KOPT-K1 (cell line): ENCODE data around the gene TMEM131.
"Not testable (repeated sequence)": the region's sequence is repeated elsewhere in the genome, so short reads cannot be mapped to it uniquely, and the experiment has no call there.

ENCODE experiments used
- H3K27ac ChIP-seq: fragments of 200-600 bp; sonication (generic); 2 replicates; pipeline ENCODE4 v1.5.1; 2016; ENCODE audit warnings: antibody characterized with exemption, mild to moderate bottlenecking, low read depth, low read length; ENCODE audit not compliant: poor library complexity, severe bottlenecking
- H3K36me3 ChIP-seq: fragments of 200-600 bp; sonication (generic); 2 replicates; pipeline ENCODE4 v1.5.1; 2017; ENCODE audit warnings: antibody characterized with exemption, mild to moderate bottlenecking, low read length, moderate library complexity; ENCODE audit not compliant: insufficient read depth
- H3K9me3 ChIP-seq: fragments of 200-600 bp; sonication (generic); 2 replicates; pipeline ENCODE4 v1.5.1; 2017; ENCODE audit warnings: antibody characterized with exemption, low read length, mild to moderate bottlenecking; ENCODE audit not compliant: insufficient read depth, poor library complexity, severe bottlenecking

The TMEM131 gene

DNA sequence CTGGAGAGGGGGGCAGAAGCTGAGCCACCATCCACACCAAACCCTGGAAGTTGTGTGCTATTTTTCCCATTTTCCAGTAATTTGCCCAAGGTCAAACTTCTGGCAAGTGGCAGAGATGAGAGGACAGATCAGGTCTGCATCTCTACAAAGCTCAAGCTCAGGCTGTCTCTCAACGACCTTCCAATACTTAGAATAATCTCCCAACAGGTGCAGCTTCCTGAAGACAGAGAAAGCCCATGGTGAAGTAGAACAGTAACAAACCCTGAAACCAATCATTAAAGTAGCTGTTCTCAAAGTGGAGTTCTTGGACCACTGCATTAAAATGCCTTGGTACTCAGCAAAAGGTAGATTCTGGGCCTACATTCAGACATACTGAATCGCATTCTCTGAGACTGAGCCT lies 37.6 kb downstream of the TMEM131 start:
- H3K36me3 ChIP-seq, result no peaks in the 10 kb centered on the region
- H3K9me3 ChIP-seq, result no peaks in the 10 kb centered on the region
- peak overlapping the region; percentile 35 for H3K27ac ChIP-seq

DNA sequence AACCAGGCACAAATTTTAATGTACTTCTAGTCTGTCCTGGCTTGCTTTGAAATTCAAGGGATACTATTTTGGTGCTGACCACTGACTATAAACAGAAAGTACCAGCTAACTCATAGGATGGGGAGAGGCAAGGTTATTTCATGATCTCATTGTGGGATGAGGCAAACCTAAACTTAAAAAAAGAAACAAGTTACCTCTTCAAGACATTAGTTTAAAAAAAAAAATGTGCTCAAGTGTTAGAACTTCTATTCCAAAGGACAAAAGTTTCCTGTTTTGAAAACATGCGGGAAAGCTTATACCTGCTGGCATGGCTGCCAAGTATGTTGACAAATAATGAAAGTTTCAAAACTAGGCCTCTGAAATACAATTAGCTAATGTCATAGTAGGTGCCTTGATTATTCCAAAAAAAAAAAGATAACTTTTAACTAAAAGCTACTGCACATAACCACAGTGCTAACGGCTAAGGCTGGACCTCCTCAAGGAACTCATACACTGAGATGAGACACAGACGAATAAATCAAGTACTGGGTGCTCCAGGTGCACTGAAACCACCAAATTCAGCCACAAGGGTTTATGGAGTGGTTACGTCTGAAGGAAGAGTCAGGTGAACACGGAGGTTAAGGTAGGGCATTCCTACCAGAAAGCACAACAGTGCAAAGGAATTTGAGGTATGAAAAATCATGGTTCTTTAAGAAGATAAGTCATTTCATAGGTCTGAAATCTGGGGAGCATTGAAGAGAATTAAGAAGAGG lies 38.1 kb downstream of the TMEM131 start:
- Histone ChIP-seq H3K9me3 (no peaks in the 10 kb centered on the region), H3K36me3 (no peaks in the 10 kb centered on the region), H3K27ac (peak overlapping the region; percentile 35)

DNA sequence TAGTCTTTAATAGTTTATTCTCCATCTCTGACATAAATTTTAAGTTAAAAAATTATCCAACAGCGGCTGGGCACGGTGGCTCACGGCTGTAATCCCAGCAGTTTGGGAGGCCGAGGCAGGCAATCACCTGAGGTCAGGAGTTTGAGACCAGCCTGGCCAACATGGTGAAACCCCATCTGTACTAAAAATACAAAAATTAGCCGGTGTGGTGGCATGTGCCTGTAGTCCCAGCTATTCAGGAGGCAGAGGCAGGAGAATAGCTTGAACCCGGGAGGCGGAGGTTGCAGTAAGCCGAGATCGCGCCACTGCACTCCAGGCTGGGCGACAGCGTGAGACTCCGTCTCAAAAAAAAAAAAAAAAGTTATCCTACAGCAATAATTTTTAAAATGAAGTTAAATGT lies 39.0 kb downstream of the TMEM131 start:
- not testable (repeated sequence) for H3K27ac ChIP-seq, H3K9me3 ChIP-seq, H3K36me3 ChIP-seq

DNA sequence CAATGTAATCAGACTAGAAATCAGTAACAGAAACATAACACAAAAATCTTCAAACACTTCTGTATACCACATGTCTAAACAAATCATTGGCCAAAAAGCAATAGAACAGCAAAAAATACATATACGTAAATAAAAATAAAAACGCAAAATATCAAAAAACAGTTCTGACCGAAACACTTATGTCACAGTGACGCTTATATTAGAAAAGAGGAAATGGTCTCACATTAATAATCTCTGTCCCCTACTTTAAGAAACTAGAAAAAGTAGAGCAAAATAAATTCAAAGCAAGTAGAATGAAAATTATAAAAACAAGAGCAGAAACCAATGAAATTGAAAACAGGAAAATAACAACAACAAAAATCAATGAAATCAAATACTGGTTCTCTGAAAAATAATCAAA lies 41.9 kb downstream of the TMEM131 start:
- H3K36me3 ChIP-seq, result no peaks in the 10 kb centered on the region
- H3K27ac ChIP-seq, result no peak overlapping the region
- no peaks in the 10 kb centered on the region for H3K9me3 ChIP-seq

DNA sequence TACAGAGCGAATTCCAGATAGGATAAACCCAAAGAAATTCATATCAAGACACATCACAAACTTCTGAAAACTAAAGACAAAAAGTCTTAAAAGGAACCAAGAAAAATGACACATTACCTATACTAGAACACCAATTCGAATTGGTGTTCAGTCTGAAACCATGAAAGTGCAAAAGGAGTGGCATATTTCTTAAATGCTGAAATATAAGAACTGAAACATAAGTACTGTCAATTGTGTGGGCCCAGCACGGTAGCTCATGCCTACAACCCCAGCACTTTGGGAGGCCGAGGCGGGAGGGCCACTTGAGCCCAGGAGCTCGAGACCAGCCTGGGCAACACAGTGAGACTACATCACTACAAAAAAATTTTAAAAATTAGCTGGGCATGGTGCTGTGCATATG lies 43.4 kb downstream of the TMEM131 start:
- no peaks in the 10 kb centered on the region for H3K36me3 ChIP-seq
- H3K9me3 ChIP-seq, result no peaks in the 10 kb centered on the region
- no peak overlapping the region for H3K27ac ChIP-seq

DNA sequence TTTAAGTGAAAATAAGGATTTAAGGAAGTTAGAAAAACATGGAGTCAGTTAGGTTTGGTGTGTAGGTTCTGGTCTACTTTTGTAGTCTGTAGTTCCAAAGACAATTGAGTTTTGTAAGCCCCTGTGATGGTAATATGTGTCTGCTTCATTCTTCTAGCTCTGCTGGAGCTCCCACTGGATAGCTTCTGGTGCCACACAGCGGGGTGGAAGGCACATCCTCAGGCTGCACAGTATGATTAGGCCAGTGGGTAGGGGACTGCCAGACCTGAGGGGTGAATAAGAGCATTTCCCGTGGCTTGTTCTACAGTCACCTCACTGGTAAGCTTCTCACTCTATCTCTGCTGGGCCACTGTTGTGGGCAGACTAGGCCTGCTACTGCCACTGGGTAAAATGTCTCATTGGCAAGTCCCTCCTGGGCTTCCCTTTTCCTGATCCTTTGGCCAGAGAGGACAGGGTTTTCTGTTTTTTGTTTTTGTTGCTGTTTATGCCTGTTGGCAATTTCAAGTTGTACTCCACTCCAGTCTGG lies 44.5 kb downstream of the TMEM131 start:
- H3K27ac ChIP-seq, result no peak overlapping the region
- H3K9me3 ChIP-seq, result no peaks in the 10 kb centered on the region
- no peaks in the 10 kb centered on the region for H3K36me3 ChIP-seq

DNA sequence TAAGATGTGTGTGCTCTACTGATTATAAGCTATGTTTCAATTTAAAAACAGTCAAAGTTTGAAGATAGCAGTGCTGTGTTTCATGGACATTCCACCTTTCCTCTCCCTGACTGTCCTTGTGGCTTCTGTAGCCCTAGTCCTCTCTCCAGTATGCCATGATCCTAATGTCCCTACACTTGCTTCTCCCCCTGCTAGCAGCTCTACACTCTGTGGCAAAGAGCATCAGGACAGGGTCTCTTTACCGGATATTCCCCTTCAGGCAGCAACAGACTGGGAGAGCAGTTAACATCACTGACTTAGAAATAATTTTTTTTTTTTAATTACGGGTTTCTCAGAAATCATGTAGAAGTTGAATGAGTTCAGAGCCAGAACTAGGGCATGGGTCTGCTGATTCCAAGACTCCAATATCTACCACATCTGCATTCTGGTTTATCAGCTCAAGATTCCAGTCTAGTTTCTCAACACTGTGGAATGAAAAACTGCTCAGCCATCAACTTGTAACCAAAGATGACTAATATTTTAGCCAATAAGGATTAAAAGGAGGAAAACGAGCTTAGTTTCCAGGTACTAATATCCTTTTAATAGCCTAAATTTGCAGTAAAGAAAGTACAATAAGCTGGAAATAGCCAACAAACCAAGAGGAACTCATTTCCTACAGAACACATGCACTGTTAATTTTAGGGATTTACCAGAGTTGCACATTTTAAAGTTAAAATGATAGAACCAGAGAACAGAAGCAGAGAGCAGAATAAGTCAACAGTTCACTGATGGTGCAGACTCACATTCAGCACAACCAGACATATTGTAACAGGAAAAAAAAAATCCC lies 45.2 kb downstream of the TMEM131 start:
- Histone ChIP-seq H3K9me3 (no peaks in the 10 kb centered on the region), H3K36me3 (no peaks in the 10 kb centered on the region), H3K27ac (no peak overlapping the region)

DNA sequence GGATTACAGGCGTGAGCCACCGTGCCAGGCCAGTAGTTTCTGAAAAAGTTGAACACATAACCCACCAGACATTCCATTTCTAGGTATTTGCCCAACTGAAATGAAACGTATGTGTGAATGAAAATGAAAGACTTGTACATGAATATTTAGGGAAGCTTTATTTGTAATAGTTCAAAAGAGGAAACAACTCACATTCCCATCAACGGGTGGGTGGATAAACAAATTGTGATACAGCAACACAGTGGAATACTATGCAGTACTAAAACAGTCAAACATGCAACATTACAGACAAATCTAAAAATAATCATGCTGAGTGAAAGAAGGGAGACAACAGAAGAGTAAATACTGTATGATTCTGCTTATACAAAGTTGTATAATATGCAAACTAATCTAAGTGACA lies 46.8 kb downstream of the TMEM131 start:
- Histone ChIP-seq H3K27ac (no peak overlapping the region), H3K36me3 (no peaks in the 10 kb centered on the region), H3K9me3 (no peaks in the 10 kb centered on the region)

DNA sequence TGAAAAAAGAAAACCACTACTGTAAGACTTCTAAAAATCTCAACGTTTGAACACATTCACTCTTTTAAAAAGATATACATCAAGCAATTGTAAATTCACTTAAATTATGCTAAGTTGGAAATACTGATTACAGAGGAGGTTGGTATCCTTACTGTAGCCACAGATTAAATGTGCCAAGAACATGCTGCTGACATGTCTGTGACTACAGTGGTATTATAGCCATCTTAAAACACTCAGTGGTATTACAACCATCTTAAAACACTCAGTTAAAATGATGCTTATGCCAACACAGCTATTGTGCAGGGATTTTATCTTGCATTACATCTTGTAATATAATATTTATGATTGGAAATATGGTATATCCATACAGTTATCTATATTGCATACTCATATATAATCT lies 50.0 kb downstream of the TMEM131 start:
- Histone ChIP-seq H3K9me3 (peaks cover 5% of the 10 kb centered on the region), H3K27ac (no peak overlapping the region), H3K36me3 (no peaks in the 10 kb centered on the region)

DNA sequence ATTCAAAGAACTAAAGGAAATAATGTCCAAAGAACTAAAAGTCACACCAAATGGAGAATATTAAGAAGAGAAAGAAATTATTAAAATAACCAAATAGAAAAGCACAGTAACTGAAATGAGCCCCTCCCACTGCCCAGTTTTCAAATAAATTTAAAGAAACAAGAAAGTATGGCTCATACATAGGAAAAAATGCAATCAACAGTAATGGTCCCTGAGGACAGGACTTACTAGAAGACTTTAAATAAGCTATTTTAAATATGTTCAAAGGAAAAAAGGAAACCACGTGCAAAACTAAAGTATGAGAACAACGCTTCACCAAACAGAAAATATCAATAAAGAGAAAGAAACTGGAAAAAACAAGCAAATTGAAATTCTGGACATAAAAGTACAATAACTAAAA lies 58.9 kb downstream of the TMEM131 start:
- Histone ChIP-seq H3K27ac (no peak overlapping the region), H3K9me3 (peaks cover 5% of the 10 kb centered on the region)

DNA sequence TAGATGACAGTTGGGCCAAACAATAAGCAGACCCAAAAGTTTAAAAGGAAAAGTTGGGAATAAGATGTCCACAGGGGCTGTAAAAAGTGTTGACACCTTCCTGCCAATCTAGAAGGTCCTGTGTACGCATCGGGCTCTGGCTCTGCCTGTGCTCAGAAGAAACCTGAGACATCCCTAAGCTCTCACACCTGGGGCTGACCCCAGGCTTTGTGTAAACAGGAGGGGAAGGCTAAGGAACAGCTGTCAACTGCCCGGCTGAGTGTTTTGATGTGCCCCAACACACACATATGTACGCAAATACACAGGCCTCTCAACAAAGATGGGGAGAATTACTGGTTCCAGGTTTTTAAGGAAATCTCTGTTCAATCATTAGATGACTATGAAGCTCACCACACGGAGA lies 59.5 kb downstream of the TMEM131 start:
- H3K9me3 ChIP-seq, result peaks cover under 1% of the 10 kb centered on the region
- H3K36me3 ChIP-seq, result no peaks in the 10 kb centered on the region
- peak overlapping the region; percentile 26 for H3K27ac ChIP-seq

More for the DNA sequence above, 58.9 kb downstream of the TMEM131 start:
- H3K36me3 ChIP-seq, result no peaks in the 10 kb centered on the region

DNA sequence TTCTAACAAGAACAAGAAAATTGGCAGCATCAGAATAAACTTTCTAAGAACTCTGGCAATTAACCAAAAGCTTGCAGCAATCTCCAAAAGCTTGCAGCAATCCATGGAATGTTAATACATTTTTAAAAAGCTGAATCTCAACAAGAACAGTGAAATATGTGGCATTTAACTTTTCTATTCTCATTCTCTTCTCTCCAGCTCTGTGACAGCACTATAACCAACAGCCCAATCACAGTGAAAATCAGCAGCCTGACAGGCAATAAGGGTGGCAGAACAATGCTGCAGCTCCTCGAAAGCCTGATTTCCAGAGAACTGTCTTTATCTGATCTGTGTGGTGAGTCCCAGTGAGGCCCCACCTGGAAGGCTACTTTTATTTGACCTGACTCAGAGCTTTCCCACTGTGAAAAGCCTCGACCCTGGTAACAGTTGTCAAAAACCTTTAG lies 60.0 kb downstream of the TMEM131 start:
- H3K27ac ChIP-seq, result peak overlapping the region; percentile 26
- H3K9me3 ChIP-seq, result no peaks in the 10 kb centered on the region
- no peaks in the 10 kb centered on the region for H3K36me3 ChIP-seq

DNA sequence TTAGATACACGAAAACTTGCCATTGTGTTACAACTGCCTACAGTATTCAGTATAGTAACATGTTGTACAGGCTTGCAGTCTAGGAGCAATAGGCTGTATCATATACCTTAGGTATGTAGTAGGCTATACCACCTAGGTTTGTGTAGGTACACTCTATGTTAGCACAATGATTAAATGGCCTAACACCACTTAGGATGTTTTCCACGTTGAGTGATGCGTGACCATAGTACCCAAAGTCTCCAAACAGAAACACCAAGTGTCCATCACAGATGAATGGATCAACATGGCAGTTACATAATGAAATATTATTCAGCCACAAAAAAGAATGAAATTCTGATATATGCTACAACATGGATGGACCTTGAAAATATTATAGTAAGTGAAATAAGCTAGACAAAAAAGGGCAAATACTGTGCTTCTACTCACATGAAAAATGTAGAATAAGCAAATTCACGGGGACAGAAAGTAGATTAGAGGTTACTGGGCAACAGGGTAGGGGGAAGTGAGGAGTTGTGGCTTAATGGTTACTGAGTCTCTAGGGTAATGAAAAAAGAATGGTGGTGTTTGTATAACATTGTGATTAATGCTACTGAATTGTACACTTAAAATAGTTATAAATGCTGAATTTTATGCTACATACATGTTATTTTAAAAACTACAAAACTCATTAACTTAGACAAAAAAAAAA lies 62.6 kb downstream of the TMEM131 start:
- Histone ChIP-seq H3K9me3 (no peaks in the 10 kb centered on the region), H3K36me3 (no peaks in the 10 kb centered on the region), H3K27ac (no peak overlapping the region)

DNA sequence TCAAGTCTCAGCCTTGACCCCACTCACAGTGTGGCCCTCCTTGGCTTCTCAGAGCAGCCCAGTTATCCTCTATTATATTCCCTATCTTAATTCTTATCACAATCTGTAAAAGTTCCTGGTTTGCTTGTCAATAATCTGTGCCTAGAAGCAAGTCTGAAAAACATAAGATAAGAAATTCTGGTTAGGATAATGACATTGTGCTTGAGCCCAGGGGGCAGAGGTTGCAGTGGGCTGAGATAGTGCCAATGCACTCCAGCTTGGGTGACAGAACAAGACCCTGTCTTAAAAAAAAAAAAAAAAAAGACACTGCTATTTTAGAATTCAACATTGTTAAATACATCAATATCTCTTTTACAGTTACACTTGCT lies 63.9 kb downstream of the TMEM131 start:
- no peaks in the 10 kb centered on the region for H3K36me3 ChIP-seq
- no peaks in the 10 kb centered on the region for H3K9me3 ChIP-seq
- no peak overlapping the region for H3K27ac ChIP-seq
